Fibroblast of skin of right quadriceps (primary cell): ENCODE results near the gene DNAH2.
A peak's percentile ranks its signal among the peaks of the same experiment; 100 is the strongest.
"Not testable (repeated sequence)": the region's sequence is repeated elsewhere in the genome, so short reads cannot be mapped to it uniquely, and the experiment has no call there.

ENCODE experiments used
- DNase-seq: peaks from one replicate; pipeline ENCODE4 v3.0.0-alpha.2; 2013

The DNAH2 gene

DNA sequence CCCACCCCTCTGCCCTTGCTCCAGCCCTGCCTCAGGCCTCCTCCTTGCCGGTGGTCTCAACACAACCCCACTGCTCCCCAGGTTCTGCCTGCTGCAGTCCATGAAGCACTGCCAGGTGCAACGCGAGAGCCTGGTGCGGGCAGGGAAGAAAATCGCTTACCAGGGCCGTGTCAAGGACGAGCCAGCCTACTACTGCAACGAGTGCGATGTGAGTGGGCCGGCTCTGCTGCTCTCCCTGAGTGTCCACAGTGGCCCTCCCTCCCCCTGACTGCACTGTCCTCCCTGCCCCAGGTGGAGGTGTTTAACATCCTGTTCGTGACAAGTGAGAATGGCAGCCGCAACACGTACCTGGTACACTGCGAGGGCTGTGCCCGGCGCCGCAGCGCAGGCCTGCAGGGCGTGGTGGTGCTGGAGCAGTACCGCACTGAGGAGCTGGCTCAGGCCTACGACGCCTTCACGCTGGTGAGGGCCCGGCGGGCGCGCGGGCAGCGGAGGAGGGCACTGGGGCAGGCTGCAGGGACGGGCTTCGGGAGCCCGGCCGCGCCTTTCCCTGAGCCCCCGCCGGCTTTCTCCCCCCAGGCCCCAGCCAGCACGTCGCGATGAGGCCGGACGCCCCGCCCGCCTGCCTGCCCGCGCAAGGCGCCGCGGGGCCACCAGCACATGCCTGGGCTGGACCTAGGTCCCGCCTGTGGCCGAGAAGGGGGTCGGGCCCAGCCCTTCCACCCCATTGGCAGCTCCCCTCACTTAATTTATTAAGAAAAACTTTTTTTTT, 135.6 kb downstream of the DNAH2 start:
- DNase-seq = no peak

DNA sequence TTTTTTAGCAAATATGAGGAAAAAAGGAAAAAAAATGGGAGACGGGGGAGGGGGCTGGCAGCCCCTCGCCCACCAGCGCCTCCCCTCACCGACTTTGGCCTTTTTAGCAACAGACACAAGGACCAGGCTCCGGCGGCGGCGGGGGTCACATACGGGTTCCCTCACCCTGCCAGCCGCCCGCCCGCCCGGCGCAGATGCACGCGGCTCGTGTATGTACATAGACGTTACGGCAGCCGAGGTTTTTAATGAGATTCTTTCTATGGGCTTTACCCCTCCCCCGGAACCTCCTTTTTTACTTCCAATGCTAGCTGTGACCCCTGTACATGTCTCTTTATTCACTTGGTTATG, 136.1 kb downstream of the DNAH2 start:
- no peak for DNase-seq

DNA sequence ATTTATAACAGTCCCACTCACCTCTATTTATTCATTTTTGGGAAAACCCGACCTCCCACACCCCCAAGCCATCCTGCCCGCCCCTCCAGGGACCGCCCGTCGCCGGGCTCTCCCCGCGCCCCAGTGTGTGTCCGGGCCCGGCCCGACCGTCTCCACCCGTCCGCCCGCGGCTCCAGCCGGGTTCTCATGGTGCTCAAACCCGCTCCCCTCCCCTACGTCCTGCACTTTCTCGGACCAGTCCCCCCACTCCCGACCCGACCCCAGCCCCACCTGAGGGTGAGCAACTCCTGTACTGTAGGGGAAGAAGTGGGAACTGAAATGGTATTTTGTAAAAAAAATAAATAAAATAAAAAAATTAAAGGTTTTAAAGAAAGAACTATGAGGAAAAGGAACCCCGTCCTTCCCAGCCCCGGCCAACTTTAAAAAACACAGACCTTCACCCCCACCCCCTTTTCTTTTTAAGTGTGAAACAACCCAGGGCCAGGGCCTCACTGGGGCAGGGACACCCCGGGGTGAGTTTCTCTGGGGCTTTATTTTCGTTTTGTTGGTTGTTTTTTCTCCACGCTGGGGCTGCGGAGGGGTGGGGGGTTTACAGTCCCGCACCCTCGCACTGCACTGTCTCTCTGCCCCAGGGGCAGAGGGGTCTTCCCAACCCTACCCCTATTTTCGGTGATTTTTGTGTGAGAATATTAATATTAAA, 136.7 kb downstream of the DNAH2 start:
- no peak for DNase-seq

DNA sequence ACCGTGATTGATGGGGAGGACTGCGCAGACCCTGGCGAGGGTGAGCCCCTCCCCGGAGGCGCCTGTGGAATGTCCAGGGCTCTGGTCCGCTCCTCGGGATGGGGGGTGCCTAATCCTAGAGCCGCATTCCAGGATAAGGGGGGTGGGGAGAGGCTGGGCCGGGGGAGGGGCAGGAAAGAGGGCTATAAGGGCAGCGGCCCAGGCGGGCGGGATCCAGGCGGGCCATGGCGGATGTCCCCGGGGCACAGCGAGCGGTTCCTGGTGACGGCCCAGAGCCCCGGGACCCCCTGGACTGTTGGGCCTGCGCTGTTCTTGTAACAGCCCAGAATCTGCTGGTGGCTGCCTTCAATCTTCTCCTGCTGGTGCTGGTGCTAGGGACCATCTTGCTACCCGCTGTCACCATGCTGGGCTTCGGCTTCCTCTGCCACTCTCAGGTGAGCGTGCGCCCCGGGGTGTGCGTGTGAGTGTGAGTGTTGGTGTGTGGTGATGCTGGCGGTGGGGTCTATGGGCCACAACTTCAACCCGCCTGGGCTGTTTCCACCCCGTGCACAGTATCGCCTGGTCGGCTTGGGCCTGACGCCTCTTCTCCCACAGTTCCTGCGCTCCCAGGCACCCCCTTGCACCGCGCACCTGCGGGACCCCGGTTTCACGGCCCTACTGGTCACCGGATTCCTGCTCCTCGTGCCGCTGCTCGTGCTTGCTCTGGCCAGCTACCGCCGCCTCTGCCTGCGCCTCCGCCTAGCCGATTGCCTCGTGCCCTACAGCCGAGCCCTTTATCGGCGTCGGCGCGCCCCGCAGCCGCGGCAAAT, 137.5 kb downstream of the DNAH2 start, which contains the start of gene TMEM88:
Gene TMEM88, plus strand, starts transcription at position 216 of the 809 bp plus-strand sequence. Its CDS starts 9 bp downstream, at position 225.
- no peak for DNase-seq

DNA sequence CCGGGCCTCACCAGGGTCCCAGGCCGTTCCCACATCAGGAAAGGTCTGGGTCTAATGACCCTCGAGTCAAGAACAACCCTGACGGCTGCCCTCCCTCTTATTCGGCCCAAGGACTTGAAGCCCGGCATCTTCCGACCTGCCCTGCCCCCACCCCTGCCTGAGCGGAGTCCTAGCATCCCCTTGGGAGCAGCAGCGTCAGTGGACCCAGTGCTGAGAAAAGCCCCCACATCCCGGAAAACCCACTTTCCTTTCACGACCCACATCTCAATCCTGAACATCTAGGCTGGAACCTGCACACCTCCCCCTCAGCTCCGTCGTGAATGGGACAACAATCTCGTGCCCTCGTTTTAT, 138.1 kb downstream of the DNAH2 start:
- DNase-seq = no peak

DNA sequence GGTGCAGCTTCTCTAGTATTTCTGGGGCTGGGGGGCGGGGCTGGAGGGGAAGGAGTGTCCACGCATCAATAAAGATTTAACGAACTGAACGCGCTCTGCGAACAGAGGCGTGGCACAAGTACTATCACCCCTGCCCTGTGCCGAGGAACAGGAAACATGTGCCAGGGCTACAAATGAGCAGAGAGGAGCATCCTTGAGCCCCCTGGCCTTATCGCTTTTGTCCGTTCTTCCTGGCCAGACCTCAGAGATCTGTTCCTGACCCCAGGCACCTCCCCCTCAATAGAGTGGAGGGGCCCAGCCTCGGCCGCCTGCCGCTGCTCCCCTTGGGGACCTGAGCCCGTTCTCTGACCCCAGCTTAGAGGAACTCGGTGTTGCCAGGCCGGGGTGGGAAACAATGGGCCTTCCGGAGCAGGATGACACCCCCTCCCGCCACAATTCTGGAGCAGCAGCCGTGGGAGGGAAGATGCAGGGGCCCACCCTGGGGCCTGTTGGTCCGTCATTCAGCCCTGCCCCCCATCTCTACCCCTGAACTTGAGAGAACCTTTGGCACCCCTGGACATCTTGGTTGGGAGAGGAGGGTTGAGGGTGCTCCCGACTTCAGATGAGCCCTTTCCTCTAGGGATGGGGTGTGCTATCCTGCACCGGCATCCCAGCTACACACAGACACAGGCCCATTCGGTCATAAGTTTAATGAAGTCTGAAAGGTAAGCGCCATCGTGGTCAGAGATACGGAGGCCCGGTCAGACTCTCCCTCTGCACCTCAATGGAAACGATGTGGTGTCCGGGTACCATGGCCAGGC, 138.7 kb downstream of the DNAH2 start:
- peak; percentile 45 for DNase-seq

DNA sequence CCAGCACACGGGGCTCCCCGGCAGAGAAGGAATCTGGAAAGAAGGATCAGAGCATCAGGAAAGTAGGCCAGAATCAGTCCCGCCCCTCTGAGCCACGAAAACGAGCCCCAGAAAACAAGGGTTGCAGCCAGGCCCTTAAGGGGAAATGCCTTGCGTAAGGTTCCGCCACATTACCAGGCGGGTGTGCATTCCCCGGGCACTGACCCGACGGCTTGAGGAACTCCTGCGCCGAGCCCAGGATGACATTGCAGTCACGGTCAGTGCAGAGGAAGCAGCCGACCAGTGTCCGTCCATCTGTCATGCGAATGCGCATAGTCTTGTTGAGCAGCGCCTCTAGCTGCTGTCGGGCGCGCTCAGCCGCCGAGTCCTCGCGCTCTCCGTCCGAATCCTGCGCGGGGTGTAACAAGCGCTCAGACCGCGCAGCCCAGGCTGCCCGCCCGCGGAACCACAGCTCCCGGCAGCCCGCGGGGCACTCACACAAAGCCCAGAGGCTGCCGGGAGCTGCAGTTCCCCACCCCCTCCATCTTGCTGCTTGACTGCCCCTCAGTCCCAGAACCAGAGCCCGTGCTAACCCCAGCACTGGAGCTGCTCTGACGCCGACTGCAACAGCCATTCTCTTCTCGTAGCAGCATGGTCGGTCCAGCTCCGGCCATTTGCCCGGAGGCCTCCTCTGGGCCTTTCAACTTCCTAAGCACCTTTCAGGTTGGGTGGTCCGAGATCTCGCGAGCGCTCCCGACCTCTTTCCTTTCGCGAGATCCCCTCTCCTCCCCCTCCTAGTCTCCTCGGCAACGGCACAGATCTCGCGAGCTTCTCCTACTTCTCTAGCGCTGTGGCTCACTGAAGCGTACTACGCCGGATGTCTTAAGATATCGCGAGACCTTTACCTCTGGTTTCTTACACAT, 139.5 kb downstream of the DNAH2 start, which contains the start of gene NAA38:
Gene NAA38, minus strand, starts transcription at position 749 of the 902 bp plus-strand sequence. Its CDS starts 96 bp downstream, at position 653.
- DNase-seq = peak; percentile 100

DNA sequence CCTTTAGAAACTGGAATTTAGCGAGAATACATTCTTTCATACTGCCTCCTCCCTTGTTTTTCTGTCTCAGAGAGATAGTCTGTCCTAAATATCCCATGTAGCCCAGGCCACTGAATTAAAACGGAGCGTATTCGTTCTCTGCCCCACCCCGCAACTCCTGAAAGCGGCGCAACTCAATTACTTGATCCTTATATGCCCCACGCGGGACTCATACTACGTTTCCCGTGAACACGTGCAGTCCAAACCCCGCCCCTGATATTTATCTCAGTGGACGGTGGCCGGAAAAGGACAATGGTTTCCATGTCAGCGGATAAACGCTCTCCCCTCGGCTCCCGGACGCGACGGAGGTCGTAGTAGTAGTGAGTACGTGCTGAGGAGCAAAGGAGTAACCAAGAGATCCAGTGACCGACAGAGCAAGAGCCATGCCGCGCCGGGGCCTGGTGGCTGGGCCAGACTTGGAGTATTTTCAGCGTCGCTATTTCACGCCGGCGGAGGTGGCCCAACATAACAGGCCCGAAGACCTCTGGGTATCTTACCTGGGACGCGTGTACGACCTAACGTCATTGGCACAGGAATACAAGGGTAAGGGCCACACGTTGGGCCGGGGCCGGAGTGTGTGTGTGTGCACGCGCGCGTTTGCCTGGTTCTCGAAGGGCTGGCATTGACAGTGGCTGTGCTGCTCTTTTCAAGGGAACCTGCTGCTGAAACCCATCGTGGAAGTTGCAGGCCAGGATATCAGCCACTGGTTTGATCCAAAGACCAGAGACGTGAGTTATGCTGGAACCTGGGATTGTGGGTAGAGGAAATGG, 140.4 kb downstream of the DNAH2 start, which contains the start of gene CYB5D1:
Gene CYB5D1, plus strand, starts transcription at position 291 of the 809 bp plus-strand sequence. Its CDS starts 132 bp downstream, at position 423.
- DNase-seq = peak; percentile 94

DNA sequence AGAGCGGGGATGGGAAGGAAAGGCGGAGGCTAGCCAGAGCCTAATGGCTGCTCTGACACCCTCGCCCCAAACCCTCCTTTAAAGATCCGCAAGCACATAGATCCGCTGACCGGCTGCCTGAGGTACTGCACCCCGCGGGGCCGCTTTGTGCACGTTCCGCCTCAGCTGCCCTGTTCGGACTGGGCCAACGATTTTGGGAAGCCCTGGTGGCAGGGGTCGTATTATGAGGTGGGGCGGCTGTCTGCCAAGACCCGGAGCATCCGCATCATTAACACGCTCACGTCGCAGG, 140.9 kb downstream of the DNAH2 start:
- DNase-seq = peak; percentile 49

DNA sequence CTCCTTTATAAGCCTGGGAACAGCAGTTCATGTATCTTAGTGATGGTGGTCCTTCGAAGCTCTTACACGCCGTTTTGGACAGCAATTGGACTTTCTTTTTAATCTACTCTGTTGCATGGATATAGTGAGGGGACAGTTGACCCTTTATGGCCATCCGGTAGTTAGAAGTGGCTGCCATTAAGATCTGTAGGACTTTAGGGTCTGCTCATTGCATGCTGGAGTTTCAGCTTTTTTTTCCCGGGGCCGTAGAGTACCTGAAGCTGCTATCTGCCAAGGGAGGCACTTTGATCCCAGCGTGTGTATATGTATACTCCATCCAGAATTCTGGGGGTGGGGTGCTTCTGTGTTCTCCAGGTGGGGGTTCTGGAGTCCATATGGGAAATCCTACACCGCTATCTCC, 141.5 kb downstream of the DNAH2 start:
- no peak for DNase-seq

DNA sequence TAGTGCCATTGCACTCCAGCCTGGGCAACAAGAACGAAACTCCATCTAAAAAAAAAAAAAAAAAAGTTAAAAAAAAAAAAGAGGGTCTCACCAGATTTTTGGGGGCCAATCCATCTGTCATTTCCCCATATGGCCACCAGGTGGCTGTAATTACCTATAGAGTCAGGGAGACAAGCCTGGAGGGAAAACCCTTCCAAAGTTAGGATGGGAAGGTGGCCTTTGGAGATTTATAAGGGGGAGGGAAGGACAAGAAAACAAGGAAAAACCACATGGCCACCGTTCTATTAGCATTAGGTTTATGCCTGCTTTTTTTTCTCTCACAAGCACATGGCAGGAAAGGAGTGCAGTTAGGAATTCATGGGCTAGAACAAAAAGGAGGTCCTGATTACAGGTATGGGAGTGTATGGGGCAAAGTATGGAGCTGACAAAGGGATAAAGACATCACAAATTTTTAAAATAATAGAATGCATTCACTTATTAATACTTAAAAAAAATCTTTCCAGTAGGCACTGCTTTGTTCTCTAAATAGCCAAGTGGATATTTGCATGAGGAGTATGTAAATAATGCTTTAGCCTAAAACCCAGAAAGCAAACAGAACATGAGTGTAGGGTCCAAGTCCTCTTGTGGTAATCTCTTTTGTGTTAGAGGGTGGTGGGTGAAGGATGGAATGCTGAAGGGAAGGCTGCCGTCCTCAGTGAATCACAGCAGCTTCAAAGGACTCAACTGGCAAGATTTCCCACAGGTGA, 145.3 kb downstream of the DNAH2 start:
- DNase-seq = peak; percentile 72

DNA sequence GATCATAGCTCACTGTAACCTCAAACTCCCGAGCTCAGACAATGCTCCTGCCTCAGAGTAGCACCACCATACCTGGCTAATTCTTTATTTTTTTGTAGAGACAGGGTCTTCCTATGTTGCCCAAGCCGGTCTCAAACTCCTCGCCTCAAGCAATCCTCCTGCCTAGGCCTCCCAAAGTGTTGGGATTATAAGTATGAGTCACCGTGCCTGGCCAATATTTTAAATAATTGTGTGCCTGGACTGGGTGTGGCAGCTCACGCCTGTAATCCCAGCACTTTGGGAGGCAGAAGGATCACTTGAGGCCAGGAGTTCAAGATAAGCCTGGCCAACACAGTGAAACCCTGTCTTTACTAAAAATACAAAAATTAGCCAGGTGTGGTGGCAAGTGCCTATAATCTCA, 146.8 kb downstream of the DNAH2 start:
- DNase-seq = not testable (repeated sequence)

DNA sequence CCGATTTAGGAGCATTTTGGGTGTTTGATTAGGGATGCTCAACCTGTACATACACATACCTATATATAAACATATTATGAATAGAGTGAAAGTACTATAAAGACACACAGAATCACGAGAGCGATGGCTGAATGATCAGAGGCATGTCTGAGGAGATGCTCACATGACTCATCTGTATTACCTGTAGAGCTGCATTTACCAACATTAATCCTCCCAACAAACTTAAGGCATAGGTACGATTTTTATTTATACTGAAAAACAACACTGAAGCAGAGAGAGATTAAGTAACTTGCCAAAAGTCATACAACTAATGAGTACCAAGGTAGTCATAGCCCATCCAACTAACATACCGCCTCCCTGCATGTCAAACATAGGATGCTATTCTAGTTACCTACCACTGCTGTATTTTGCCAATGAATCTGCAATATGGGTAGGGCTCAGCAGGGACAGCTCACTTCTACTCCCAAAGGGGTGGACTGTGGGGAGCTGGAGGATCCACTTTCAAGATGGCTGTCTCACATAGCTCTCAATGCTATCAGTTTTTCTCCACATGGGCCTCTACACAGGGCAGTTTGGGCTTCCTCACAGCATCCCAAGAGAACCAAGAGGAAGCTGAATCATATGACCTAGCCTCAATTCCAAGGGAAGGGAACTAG, 147.6 kb downstream of the DNAH2 start:
- DNase-seq = no peak

DNA sequence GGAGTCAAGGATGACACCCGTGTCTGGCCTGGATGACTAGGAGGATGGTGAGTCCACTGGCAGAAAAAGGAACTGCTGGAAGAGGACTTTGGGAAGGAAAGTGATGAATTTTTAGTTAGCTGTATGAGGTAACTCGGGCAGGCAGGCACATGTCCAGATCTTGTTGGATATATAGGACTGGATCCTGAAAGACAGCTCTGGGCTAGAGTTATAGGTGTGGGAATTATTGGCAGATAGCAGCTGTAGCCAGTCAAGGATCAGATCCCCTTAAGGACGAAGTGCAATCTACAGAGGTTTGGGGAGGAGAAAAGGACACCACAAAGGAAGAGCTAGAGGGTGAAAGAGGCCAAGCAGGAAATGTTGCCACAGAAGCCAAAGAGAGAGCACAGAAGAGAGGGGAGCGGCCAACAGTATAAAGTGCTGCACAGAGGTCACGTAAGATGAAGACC, 150.4 kb downstream of the DNAH2 start:
- DNase-seq = no peak

DNA sequence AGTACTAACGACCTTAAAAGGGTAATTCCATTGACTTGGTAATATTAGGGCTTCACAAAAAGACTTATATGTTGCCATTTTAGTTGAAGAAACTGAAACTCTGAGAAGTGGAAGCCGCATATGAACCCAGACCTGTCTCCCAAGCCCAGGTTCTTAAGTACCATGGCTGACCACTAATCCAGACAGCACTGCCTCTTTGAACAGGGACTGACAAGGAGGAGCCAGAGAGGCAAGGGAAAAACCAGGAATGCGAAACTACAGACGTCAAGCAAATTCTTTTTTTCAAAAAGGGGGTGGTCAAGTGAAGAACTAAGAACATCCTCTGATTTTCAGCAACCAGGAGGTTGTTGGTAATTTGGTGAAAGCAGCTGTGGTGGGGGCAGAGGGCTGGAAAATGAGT, 155.5 kb downstream of the DNAH2 start:
- DNase-seq = no peak

DNA sequence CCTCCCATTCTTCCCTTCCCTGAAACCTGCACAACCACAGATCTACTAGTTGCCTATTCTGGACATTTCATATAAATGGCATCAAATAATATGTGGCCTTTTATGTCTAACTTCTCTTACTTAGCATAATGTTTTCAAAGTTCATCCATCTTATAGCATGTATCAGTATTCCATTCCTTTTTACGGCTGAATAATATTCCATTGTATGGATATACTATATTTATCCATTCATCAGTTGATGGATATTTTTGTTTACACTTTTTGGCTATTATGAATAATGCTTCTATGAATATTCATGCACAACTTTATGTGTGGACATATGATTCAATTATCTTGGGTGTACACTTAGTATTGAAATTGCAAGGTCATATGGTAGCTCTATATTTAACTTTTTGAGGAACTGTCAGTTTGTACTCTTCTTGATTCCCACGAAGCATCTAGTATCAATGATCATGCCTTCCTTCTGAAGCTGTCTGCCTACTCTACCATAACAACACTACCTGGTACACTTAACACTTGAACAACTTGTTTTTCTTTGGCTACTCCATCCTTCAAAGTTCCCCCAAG, 158.3 kb downstream of the DNAH2 start:
- no peak for DNase-seq

DNA sequence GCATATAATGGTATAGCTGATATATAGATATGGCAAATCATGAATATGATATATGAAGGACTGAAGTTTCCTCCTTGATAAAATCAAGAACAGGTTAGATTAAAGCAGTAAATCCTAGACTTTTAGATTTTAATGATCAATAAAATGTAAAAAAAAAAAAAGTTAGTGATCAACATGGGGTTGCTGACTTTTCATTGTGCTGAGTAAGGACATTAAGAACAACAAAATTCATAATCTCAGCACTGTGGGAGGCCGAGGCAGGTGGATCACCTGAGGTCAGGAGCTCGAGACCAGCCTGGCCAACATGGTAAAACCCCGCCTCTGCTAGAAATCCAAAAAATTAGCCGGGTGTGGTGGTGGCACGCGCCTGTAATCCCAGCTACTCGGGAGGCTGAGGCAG, 160.7 kb downstream of the DNAH2 start:
- DNase-seq = no peak

DNA sequence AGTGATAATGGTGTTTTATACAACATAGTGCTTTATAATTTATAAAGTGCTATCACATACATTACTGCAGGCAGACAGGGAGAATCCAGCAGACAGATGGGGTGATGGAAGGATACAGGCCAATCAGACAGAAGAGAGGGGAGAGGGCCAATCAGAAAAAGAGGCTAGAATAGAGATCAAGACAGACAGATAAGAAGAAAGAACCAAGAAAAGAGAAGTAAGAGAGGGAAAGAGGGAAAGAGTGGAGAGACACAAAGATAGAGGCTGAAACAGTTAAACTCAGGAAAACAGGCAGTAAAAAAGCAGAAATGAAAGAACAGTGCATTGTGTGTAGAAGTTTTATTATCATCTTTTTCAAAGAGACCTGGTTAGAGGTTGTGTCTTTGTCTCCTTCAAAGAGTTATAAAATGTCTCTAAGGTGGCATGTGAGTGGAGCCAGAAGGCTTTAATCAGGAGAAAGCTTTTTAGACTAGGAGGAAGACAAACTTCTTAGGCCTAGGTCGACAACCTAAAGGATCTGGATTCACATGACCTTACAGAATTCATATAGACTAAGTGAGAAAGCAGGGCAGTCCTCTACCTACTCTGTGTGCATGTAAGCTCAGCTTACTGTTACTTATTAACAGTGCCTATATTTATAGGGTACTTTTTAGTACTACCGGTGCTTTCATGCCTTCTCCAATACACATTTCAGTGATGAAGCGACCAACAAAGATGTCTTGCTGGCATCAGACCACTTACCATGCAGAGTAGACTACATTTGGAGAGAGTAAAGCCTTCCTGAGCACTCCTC, 162.7 kb downstream of the DNAH2 start:
- DNase-seq = no peak
